AG04449 (cell line): ENCODE results near the gene TUBB8B.
"Not testable (repeated sequence)": the region's sequence is repeated elsewhere in the genome, so short reads cannot be mapped to it uniquely, and the experiment has no call there.

Experiments used
- CTCF ChIA-PET: fragments of 350-600 bp; formaldehyde crosslinking; extraction: SDS; loops from one replicate; lab custom pipeline; 2021; ENCODE audit warnings: antibody characterized with exemption; lab: Yijun Ruan, JAX
- POLR2A ChIA-PET: fragments of 400-600, 350-600 bp; formaldehyde crosslinking; extraction: SDS; loops from one replicate; lab custom pipeline; 2020; ENCODE audit warnings: antibody characterized with exemption, inconsistent platforms; lab: Yijun Ruan, JAX
- DNase-seq: peaks from one replicate; pipeline ENCODE4 v3.0.0-alpha.2; 2010; ENCODE audit warnings: low read depth, low spot score
- H3K4me3 ChIP-seq: 2 replicates; pipeline ENCODE4 v1.5.1; 2011; ENCODE audit warnings: low read depth, mild to moderate bottlenecking, control low read depth, low read length

TUBB8B gene

DNA sequence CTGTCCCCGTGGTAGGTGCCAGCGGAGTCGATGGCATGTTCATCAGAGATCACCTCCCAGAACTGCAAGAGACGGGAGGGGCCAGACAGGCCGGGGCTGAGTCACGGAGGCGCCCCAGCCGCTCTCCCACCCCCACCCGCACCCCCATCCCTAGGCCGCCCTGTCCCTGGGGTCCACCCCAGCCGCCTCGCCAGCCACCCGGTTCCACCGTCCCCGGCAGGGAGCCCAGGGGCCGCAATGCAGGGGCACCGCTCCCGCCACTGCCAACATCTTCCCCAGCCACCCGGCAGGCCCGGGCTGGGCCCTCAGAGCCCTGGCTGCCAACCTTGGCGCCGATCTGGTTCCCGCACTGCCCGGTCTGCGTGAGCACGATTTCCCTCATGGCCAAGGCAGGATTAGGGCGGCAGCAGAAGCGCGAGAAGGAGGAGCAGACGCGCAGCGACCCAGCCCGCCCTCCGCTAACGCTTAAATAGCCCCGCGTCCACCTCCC, at the start of gene TUBB8B:
Gene TUBB8B, minus strand, starts transcription at position 440 of the 490 bp plus-strand sequence. Its CDS starts 58 bp downstream, at position 382.
- POLR2A ChIA-PET, H3K4me3 ChIP-seq, CTCF ChIA-PET, DNase-seq: not testable (repeated sequence)

- POLR2A ChIA-PET, CTCF ChIA-PET, H3K4me3 ChIP-seq, DNase-seq: not testable (repeated sequence)
Measured at GRCh38 chr18:97252-97914, 48.0 kb upstream of the TUBB8B start.

GRCh38 chr18:96767-97131, 47.3 kb upstream of the TUBB8B start:
- CTCF ChIA-PET, POLR2A ChIA-PET, DNase-seq, H3K4me3 ChIP-seq: not testable (repeated sequence)

- POLR2A ChIA-PET = not testable (repeated sequence)
Measured at GRCh38 chr18:96101-96766, 46.8 kb upstream of the TUBB8B start.

DNA sequence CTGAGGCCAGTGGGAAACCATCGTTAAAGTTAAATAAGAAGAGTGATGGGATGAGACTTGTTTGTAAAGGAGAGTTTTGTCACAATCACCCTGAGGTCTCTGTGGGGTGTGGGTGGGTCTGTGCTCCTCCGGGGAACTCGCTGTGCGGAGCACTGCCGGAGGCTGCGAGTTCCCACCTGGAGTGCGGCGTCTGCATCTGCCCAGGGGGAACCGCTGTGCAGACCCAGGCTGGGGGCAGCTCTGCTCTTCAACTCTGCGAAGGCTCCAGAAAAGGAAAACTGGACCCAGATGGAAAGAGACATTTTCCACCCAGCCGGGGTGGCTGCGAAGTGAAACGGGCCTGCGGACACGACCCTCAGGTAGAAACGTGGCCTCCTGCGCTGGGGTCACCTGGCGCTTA, 46.2 kb upstream of the TUBB8B start:
- POLR2A ChIA-PET, CTCF ChIA-PET, H3K4me3 ChIP-seq, DNase-seq: not testable (repeated sequence)

More at GRCh38 chr18:96101-96766, 46.8 kb upstream of the TUBB8B start:
- DNase-seq, CTCF ChIA-PET, H3K4me3 ChIP-seq: not testable (repeated sequence)

- CTCF ChIA-PET, H3K4me3 ChIP-seq, POLR2A ChIA-PET, DNase-seq: not testable (repeated sequence)
Measured at GRCh38 chr18:93897-94408, 44.5 kb upstream of the TUBB8B start.

DNA sequence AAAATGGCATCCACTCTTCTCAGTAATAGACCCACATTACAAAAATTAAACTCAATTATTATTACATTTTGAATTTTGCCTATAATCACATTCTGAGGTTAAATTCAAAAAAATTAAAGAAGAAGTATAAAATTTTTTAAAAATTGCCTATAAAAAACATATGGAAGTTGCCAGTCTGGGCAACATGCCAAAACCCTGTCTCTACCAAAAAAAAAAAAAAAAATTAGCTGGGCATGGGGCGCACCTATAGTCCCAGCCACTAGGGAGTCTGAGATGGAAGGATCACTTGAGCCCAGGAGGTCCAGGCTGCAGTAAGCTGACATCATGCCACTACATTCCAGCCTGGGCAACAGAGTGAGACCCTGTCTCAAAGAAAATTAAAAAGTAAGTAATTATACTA, 42.1 kb upstream of the TUBB8B start:
- CTCF ChIA-PET, H3K4me3 ChIP-seq, POLR2A ChIA-PET, DNase-seq: not testable (repeated sequence)

GRCh38 chr18:90396-91193, 41.2 kb upstream of the TUBB8B start:
- CTCF ChIA-PET, DNase-seq, H3K4me3 ChIP-seq, POLR2A ChIA-PET: not testable (repeated sequence)

DNA sequence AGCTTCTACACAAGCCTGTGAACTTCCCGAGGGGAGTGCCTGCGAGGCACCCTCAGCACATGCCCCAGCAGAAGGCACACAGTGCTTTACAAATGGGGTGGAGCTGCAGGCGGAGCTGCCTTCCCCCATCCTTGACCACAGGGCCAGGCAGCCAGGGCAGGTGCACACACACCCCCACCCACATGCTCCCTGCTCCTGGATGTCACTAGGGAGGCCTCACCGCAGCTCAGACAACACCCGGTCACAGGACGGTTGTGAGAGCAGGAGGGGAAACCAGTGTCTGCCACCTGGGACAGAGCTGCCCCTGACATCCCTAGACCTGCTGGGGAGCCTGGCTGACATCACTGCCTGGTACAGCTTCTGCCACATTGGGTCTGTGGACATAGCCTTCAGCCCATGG, 39.7 kb upstream of the TUBB8B start:
- H3K4me3 ChIP-seq, POLR2A ChIA-PET, DNase-seq, CTCF ChIA-PET: not testable (repeated sequence)

GRCh38 chr18:84801-85200, 35.4 kb upstream of the TUBB8B start:
- H3K4me3 ChIP-seq, DNase-seq, POLR2A ChIA-PET, CTCF ChIA-PET: not testable (repeated sequence)

- DNase-seq, H3K4me3 ChIP-seq, CTCF ChIA-PET, POLR2A ChIA-PET: not testable (repeated sequence)
Measured at GRCh38 chr18:82626-83209, 33.3 kb upstream of the TUBB8B start.

- CTCF ChIA-PET, H3K4me3 ChIP-seq, POLR2A ChIA-PET, DNase-seq: not testable (repeated sequence)
Measured at GRCh38 chr18:80881-81280, 31.5 kb upstream of the TUBB8B start.

DNA sequence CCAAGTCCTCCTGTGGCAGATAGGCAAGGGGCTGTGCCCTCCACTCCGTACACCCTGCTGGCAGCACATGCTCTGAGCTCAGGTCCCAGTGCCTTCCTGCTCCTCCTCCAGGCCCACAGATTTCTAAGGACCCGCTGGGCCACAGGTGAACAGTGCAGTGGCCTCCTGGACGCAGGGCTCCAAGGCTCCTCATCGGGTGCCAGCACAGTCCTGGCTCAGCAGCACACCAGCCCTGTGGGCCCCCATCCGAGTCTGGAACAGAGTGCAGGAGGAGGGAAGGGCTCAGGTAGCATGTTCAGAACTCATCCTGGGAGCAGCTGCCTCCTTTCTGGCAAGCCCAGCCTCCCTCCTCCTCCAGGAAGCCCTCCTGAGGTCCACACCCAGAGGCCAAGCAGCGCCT, 30.8 kb upstream of the TUBB8B start:
- H3K4me3 ChIP-seq, CTCF ChIA-PET, POLR2A ChIA-PET, DNase-seq: not testable (repeated sequence)

- DNase-seq, POLR2A ChIA-PET, CTCF ChIA-PET: not testable (repeated sequence)
- H3K4me3 ChIP-seq = peak overlapping the region; percentile 25; the same call in 1 of the 2 replicates
Measured at GRCh38 chr18:75525-76160, 26.2 kb upstream of the TUBB8B start.

DNA sequence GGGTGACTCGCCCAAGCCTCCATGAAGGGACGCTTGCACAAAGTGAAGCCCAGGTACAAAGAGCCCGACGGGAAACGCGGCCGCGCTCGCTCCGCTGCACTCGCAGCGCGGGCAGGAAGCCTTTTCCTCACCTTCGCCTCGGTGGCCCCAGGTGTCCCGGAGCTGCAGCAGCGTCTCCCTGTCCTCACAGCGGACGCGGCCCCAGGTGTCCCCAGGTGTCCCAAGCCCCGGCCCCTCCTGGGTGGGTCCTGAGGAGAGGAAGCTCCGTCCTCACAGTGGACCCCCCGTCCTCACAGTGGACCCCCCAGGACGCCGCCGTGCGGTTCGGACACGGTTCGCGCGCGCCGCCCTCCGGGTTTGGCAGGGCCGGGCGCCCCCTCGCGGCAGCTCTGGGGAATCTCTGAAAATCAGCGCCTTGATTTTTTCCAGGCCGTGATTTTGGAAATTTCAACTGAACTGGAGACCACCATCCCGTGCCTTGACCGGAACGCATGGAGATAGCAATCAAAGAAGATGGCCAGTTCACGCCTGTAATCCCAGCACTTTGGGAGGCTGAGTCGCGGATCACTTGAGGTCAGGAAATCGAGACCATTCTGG, 23.9 kb upstream of the TUBB8B start:
- POLR2A ChIA-PET, CTCF ChIA-PET, DNase-seq: not testable (repeated sequence)
- peak overlapping the region; percentile 23; the same call in 1 of the 2 replicates for H3K4me3 ChIP-seq
